Measurements from ENCODE around the gene ZIC5. TPM values are rescaled to one million over a fixed set of nuclear protein-coding genes. Genes with fewer than 3 reads are reported as not detected.

Gene ZIC5
- total and polyA plus RNA-seq, 2 of the 13 experiments (the other 11 are each of a cell fraction or from before 2014, with no cell fraction given): 0.02 to 0.07 TPM

DNA sequence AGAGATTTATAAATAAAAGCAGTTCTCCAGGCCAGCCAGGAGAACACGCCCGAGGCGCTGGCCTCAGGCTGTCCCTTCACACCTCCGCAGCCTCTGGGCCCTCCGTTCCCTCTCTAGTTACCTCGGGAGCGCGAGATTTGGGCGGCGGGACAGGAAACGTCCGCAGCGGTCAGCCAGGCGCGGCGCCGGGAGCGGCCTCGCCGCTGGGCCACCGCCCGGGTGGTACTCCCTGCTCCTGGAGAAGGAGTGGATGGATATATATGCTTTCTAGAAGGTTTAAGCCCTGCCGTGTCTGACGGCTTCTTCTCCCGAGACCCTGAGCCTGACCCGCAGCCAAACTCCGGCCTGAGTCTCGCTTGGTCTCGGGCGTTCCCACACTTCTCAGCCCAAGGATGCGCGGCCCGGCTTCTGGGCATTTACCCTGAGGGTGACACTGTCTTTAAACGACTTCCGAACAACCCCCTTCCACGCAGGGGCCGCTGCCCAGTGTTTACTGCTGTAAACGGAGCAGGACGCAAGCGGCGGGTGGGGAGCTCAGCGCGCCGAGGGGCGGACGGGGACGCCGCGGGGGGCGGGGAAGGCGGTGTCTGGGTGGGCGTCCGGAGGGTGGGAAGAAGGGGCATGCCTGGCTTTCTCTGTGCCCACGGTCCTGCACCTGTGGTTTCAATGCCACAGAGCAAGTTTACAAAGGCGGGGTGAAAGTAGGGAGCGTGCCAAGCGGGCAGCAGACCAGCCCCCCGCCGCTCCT lies 8.1 kb upstream of the ZIC5 start (continued):
- no peak for TF ChIP-seq HNRNPL (IDR thresholded peaks at IDR 0.05; ENCODE audit: low read depth, low read length)
- TF ChIP-seq TRIM24 (CRISPR knock-in tag; IDR thresholded peaks at IDR 0.05): no peak
- no peak for TF ChIP-seq ZNF777 (CRISPR knock-in tag; IDR thresholded peaks at IDR 0.05)
- TF ChIP-seq EZH2 (conservative IDR thresholded peaks at IDR 0.05; ENCODE audit: low read depth, low read length): peak; percentile 44; the same call in 1 of the 2 replicates
- TF ChIP-seq, protein P1, sequence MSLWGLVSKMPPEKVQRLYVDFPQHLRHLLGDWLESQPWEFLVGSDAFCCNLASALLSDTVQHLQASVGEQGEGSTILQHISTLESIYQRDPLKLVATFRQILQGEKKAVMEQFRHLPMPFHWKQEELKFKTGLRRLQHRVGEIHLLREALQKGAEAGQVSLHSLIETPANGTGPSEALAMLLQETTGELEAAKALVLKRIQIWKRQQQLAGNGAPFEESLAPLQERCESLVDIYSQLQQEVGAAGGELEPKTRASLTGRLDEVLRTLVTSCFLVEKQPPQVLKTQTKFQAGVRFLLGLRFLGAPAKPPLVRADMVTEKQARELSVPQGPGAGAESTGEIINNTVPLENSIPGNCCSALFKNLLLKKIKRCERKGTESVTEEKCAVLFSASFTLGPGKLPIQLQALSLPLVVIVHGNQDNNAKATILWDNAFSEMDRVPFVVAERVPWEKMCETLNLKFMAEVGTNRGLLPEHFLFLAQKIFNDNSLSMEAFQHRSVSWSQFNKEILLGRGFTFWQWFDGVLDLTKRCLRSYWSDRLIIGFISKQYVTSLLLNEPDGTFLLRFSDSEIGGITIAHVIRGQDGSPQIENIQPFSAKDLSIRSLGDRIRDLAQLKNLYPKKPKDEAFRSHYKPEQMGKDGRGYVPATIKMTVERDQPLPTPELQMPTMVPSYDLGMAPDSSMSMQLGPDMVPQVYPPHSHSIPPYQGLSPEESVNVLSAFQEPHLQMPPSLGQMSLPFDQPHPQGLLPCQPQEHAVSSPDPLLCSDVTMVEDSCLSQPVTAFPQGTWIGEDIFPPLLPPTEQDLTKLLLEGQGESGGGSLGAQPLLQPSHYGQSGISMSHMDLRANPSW (CRISPR knock-in tag; IDR thresholded peaks at IDR 0.05; ENCODE audit: borderline replicate concordance): no peak
- TF ChIP-seq NR2C2 (CRISPR knock-in tag; IDR thresholded peaks at IDR 0.05; ENCODE audit: borderline replicate concordance): no peak
- TF ChIP-seq HOXA5 (CRISPR knock-in tag; IDR thresholded peaks at IDR 0.05): no peak
- no peak for TF ChIP-seq MTA1 (CRISPR knock-in tag; IDR thresholded peaks at IDR 0.05; ENCODE audit: borderline replicate concordance)
- TF ChIP-seq TBX2 (CRISPR knock-in tag; IDR thresholded peaks at IDR 0.05; ENCODE audit: borderline replicate concordance): peak; percentile 21; the same call in 1 of the 2 replicates
- no peak for TF ChIP-seq FOXM1 (CRISPR knock-in tag; IDR thresholded peaks at IDR 0.05)
- no peak for TF ChIP-seq RBFOX2 (IDR thresholded peaks at IDR 0.05; ENCODE audit: low read depth, low read length)
- TF ChIP-seq HNRNPK (IDR thresholded peaks at IDR 0.05; ENCODE audit: low read depth, low read length, poor library complexity, severe bottlenecking): no peak
- TF ChIP-seq ZNF432 (CRISPR knock-in tag; IDR thresholded peaks at IDR 0.05; ENCODE audit: borderline replicate concordance): no peak
- TF ChIP-seq ZNF24 (IDR thresholded peaks at IDR 0.05): no peak
- TF ChIP-seq ZNF441 (CRISPR knock-in tag; IDR thresholded peaks at IDR 0.05; ENCODE audit: borderline replicate concordance): no peak
- TF ChIP-seq, protein P2, sequence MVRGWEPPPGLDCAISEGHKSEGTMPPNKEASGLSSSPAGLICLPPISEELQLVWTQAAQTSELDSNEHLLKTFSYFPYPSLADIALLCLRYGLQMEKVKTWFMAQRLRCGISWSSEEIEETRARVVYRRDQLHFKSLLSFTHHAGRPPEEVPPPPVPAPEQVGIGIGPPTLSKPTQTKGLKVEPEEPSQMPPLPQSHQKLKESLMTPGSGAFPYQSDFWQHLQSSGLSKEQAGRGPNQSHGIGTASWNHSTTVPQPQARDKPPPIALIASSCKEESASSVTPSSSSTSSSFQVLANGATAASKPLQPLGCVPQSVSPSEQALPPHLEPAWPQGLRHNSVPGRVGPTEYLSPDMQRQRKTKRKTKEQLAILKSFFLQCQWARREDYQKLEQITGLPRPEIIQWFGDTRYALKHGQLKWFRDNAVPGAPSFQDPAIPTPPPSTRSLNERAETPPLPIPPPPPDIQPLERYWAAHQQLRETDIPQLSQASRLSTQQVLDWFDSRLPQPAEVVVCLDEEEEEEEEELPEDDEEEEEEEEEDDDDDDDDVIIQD (CRISPR knock-in tag; IDR thresholded peaks at IDR 0.05; ENCODE audit: low read depth): no peak
- TF ChIP-seq CAMTA2 (CRISPR knock-in tag; IDR thresholded peaks at IDR 0.05; ENCODE audit: borderline replicate concordance): no peak
- TF ChIP-seq ZFP90 (CRISPR knock-in tag; IDR thresholded peaks at IDR 0.05; ENCODE audit: borderline replicate concordance): no peak
- TF ChIP-seq, protein P3, sequence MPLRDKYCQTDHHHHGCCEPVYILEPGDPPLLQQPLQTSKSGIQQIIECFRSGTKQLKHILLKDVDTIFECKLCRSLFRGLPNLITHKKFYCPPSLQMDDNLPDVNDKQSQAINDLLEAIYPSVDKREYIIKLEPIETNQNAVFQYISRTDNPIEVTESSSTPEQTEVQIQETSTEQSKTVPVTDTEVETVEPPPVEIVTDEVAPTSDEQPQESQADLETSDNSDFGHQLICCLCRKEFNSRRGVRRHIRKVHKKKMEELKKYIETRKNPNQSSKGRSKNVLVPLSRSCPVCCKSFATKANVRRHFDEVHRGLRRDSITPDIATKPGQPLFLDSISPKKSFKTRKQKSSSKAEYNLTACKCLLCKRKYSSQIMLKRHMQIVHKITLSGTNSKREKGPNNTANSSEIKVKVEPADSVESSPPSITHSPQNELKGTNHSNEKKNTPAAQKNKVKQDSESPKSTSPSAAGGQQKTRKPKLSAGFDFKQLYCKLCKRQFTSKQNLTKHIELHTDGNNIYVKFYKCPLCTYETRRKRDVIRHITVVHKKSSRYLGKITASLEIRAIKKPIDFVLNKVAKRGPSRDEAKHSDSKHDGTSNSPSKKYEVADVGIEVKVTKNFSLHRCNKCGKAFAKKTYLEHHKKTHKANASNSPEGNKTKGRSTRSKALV (CRISPR knock-in tag; IDR thresholded peaks at IDR 0.05): peak; percentile 65
- TF ChIP-seq ZMYM4 (CRISPR knock-in tag; IDR thresholded peaks at IDR 0.05): no peak
- no peak for TF ChIP-seq SSRP1 (CRISPR knock-in tag; IDR thresholded peaks at IDR 0.05)
- no peak for TF ChIP-seq ZBTB20 (CRISPR knock-in tag; IDR thresholded peaks at IDR 0.05; ENCODE audit: borderline replicate concordance, low read depth)
- no peak for TF ChIP-seq ZKSCAN5 (CRISPR knock-in tag; IDR thresholded peaks at IDR 0.05)
- no peak for TF ChIP-seq SYNCRIP (IDR thresholded peaks at IDR 0.05; ENCODE audit: insufficient read depth, low read depth, low read length)
- no peak for TF ChIP-seq ISX (CRISPR knock-in tag; conservative IDR thresholded peaks at IDR 0.05)
- TF ChIP-seq ZNF143 (CRISPR knock-in tag; IDR thresholded peaks at IDR 0.05): no peak
